GM19438 (cell line): ENCODE measurements around the gene TSPAN18.

ENCODE experiments used
- ATAC-seq: cut with Tn5 transposase; IDR thresholded peaks from one replicate; pipeline ENCODE4 v1.9.1; 2021; ENCODE audit warnings: low read depth; ENCODE audit not compliant: unreplicated experiment

Gene TSPAN18

DNA sequence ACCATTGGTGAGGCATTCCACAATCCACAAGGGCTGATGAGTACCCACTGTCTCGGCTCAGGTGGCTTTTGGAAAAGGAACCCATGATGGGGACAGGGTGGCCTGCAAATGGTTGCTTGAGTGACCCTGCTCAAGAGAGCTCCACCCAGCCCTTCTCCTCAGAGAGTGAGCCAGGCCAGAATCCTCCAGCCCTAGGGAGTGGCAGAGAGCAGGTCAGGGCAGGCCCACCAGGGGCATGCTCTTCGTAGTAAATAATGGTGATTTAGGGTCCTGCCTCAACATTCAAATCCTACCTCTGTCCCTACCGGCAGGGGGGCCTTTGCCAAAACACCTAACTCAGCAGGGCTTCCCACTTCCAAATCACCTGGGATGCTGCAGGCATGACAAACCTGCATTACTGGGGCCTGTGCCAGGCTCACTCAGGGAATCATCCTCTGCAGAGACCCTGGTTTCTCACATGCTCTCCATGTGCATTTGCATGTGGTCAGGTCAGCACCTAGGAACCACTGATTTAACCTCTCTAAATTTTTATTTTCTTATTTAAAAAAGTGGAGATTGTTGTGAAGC, 241.3 kb downstream of the TSPAN18 start:
- ATAC-seq = no peak

DNA sequence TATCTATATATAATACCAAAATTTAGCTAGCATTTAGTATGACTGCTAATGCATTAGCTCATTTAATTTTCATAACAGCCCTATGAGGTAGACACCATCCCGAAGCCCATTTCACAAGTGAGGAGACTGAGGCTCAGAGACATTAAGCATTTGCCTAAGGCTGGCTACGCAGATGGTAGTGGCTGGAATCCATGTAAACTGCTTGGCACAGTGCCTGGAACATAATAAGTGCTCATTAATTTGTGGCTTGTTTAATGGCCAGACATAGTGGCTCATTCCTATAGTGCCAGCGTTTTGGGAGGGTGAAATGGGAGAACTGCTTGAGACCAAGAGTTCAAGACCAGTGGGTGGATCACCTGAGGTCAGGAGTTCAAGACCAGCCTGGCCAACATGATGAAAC, 241.7 kb downstream of the TSPAN18 start:
- no peak for ATAC-seq

DNA sequence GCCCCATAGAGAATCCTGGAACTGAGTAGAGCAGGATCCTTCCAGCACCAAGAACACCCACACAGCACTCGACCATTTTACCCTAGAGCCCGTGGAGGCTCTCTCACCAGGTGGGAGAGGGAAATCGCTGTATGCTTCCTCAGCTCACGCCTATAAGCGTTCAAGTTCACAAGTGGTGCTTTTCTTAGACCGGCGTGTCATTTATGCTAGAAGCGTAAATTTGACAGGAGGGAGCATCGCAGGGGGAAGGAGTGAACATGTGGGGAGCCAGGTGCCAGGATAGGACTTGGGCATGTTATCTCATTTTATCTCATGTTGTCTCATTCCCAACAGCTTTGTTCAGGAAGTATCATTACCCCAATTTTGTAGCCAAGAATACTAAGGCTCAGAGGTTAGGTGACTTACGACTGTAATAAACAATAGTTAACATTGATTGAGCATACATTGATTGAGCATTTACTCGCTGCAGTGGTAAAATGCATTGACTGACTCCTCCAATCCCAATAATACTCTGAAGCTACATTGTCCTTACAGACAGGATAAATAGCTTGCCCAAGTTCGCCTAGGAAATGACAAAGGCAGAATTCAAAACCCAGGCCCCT, 243.0 kb downstream of the TSPAN18 start:
- ATAC-seq = no peak

DNA sequence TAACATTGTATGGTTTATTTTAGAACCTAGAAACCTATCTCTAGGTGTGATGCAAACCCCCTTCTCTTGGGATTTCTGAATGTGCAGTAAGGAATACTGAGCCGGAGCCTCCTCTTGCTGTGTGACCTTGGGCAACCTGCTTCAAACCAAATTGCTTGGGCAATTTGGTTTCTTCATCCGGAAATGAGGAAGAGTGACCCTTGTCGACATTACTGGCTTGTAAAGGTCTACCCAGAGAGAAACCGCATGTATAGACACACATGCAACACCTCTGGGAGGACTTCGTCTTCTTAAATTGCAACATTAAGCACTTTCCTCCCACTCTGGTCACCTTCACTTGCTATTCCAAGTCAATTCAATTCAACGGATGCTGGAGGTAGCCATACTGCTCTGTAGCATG, 243.5 kb downstream of the TSPAN18 start:
- no peak for ATAC-seq

- ATAC-seq = no peak
These were observed 244.4 kb downstream of the TSPAN18 start for GRCh38 chr11:44971185-44971584.

- no peak for ATAC-seq
These were observed 246.1 kb downstream of the TSPAN18 start for GRCh38 chr11:44972746-44973435.

DNA sequence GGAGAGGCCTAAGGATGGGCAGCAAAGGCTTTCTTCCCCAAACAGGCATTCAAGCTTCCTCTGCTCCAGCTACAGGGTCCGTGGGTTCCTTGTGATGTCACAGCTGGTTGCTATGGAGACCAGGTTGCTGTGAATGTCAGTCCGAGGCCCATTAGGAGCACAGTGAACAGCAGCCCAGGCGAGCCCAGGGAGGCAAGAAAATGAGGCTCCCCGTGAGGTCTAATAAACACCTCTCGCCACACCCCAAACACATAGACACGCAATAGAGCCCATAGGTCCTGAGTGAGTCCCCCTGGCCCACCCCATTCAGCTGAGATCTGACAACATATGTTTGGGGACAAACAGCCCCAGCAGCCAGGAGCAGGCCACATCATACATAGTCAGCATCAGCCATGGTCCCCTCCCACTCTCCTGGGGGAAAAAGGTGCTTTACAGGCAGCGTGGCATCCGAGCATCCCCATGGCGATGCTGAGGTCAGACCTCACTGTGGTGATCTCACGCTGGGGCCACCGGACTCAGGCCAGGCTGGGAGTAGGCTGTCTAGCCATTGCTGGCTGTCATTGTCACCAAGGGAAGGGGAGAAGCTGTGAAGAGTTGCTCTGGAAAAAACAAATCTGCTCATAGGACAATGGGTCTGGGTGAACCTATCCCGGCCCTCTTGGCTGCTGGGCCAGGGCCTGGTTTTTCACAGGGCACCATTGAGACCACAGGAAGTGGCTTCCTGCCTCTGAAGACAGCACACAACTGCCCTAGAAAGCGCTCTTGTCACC, 247.1 kb downstream of the TSPAN18 start:
- no peak for ATAC-seq

GRCh38 chr11:44974402-44975000, 247.7 kb downstream of the TSPAN18 start:
- no peak for ATAC-seq

DNA sequence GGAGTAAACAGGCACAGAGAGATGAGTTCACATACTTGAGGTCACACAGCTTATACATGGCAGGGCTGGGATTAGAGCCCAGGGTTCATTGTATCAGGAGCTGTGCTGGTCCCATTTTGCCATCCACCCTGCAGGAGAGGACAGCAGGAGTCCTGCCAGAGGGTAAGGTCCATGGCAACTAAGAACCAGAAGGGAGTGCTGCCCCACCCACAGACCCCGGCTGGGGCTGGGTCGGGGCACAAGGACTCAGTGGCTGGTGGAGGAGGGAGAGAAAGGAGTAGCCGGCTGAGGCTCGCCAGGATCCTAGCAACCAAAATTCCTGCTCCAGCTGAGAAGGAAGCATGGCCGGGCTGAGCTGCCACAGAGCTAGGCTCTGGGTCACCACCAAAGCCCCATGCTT, 249.8 kb downstream of the TSPAN18 start:
- ATAC-seq = no peak

DNA sequence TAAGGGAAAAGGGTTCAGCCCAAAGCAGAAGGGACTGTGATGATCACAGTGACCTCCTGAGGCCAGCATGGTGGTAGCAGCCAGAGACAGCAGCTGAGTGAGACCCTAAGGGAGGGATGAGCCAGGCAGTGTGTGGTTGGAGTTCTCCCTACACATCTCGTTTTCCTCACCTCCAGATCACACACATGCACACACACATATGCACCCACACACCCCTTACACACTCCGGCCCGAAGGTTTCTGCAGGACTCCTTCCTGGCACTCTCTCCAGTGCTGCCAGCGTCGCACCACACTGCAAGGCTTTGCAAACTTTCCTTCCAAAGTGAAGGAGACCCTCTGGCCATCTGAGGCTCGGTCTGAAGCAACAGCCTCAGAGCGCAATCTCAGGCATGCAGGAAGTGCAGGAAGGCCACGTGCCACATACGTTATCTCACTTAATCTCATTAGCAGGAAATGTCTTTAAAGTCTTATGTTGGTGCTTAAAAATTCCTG, 250.8 kb downstream of the TSPAN18 start:
- ATAC-seq = no peak

- ATAC-seq = no peak
These were observed 251.7 kb downstream of the TSPAN18 start for GRCh38 chr11:44978274-44978960.

DNA sequence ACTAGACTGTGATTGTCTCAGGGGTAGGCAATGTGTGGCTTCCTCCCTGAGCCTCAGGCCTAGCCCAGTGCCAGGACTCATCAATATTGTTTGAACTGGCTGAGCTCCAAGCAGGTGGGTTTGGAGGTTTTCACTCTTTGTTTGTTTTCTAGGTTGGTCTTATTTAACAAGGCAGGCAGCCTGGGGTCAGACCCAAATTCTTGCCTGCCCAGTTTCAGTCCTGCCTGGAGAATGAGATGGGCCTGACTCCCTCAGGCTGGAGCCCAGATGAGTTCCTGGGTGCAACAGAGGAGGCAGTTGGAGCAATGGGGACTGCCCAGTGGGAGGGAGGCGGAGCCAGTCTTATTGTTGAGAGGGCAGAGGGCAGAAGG, 252.2 kb downstream of the TSPAN18 start:
- ATAC-seq = no peak

GRCh38 chr11:44979543-44980399, 253.0 kb downstream of the TSPAN18 start:
- ATAC-seq = no peak

DNA sequence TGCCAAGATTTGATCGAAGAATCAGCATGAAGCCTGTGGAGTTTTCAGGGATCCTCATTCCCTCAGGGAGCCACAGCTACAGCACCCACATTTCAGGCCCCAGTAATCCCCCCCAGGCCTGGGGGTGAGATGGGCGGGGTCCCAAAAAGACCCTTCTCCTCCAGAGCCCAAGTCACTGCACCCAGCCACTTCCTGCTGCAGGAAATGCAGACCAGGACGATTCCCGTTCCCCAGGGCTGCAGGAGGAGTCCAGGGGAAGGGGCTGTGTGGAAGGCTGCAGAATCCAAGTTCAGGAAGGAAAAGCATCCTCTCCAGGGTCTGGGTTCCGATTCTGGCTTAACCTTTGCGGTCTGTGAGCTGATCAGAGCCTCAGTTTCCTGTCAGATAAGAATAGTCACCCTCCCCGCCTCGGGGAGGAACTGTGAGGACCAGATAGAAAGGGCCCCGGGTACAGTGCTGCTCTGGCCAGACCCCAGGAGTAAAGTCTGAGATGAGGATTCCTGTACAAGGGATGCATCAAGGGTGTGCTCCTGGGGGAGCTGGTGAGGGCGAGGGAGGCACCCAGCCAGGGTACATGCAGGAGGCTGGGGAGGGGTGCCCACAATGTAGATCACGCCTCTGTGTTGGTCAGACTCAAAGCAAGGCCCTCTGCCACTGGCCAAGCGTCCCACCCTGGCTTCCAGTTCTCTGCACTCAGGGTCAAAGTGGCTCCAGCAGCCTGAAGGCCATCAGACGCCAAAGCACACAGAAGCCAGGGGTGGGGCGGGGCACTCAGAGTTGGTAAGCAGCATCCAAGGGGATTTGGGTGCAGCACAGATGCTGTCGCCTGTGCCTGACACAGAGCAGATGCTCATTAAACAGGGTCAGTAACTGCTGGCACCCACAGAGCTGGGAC, 254.0 kb downstream of the TSPAN18 start:
- ATAC-seq = no peak
